Measurements from ENCODE around the gene SPDYE4.

DNA sequence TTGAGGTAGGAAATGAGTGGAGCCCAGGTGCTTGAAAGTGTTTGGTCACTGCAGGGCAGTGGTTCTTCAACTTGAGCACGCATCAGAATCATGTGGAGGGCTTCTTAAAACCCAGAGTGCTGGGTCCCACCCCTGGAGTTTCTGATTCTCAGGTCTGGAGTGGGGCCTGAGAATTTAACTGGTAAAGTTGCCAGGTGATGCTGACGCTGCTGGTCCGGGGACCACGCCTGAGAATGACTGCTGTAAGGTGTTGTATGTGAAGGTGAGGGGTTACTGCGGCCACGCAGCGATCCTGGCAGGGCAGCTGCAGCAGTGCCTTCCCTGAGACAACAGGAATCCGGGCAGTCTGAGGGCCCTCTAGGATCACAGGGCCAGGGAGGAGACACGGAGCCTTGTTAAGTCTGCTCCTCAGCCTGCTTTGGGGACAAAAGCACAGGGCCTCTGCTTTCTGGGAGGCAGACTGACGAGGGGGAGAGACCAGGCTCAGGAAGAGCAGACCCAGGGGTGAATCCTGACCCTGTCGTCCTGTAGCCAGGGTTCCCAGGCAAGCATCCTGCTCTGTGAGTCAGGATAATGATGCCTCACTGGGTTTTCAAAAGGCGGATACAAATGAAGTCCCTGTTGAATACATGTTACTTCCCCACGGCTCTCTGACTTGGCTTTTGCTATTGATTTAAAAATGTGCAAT lies 30.0 kb downstream of the SPDYE4 start:
- TF ChIP-seq EZH2 (IDR thresholded peaks at IDR 0.05; ENCODE audit: low read length, missing control alignments) = no peak
- TF ChIP-seq, protein P1, sequence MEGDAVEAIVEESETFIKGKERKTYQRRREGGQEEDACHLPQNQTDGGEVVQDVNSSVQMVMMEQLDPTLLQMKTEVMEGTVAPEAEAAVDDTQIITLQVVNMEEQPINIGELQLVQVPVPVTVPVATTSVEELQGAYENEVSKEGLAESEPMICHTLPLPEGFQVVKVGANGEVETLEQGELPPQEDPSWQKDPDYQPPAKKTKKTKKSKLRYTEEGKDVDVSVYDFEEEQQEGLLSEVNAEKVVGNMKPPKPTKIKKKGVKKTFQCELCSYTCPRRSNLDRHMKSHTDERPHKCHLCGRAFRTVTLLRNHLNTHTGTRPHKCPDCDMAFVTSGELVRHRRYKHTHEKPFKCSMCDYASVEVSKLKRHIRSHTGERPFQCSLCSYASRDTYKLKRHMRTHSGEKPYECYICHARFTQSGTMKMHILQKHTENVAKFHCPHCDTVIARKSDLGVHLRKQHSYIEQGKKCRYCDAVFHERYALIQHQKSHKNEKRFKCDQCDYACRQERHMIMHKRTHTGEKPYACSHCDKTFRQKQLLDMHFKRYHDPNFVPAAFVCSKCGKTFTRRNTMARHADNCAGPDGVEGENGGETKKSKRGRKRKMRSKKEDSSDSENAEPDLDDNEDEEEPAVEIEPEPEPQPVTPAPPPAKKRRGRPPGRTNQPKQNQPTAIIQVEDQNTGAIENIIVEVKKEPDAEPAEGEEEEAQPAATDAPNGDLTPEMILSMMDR (conservative IDR thresholded peaks at IDR 0.05 in 1 of 2, IDR thresholded peaks at IDR 0.05 in 1 of 2; ENCODE audit: low read depth in 1 of 2, low read length in 2 of 2) = no peak
